ENCODE results near the gene BAZ2B. TPM values are rescaled to one million over a fixed set of nuclear protein-coding genes. Genes with fewer than 3 reads are reported as not detected.
A peak's percentile ranks its signal among the peaks of the same experiment; 100 is the strongest.

Gene BAZ2B
- total RNA-seq, 2 experiments from 2014 or later: 3.7 to 11.8 TPM

DNA sequence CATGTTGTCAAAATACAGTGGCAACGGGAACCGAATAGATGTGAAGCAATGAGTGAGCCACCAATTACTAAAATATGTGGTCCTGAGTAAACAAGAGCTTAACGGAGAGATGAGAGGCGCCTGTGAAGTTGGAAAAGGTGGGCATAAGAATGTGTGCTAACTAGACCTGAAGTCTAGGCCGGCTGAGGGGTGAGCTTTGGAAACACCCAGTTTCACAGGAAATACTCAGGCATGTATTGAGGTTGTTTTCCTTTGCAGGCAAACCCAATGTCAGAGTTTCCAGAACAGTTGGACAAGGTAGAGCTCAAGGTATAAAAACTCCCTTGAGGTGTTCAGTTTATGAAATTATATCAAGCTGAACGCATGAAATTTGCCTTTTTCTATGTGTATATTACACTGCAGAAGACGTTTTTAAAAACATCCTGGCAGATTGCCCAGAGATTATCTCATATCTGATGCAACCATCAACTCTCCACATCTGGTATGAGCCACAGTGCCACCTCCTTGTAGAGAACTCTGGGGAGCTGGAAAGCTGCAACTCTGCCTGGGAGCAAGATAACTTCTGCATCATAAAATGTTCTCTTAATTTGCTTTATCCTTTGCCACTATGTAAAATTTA lies 325.9 kb downstream of the BAZ2B start:
- POLR2A ChIA-PET: interaction anchor here (0.9 to 1.3 kb wide), 2 partner anchors 10 to 12 kb away, joined by 3 to 4 read pairs; no protein-coding TSS in a partner anchor
- Histone ChIP-seq H3K79me2 (ENCODE audit: insufficient read depth, low read depth, low read length) (no peaks in the 10 kb centered on the region), H3K4me3 (ENCODE audit: low read depth, low read length, poor library complexity, severe bottlenecking) (no peak overlapping the region), H3K9me2 (ENCODE audit: insufficient read depth, low read length) (no peaks in the 10 kb centered on the region), H3K4me2 (ENCODE audit: low read length) (peak overlapping the region; percentile 11; the same call in 1 of the 2 replicates), H4K20me1 (ENCODE audit: insufficient read depth, low read length) (no peaks in the 10 kb centered on the region), H3K36me3 (ENCODE audit: insufficient read depth, low read length) (no peaks in the 10 kb centered on the region), H3K4me1 (ENCODE audit: insufficient read depth, low read length, poor library complexity, severe bottlenecking) (peaks cover 7% of the 10 kb centered on the region), H2AFZ (ENCODE audit: low read length) (peak overlapping the region; percentile 76), H3K9me3 (ENCODE audit: low read length) (no peaks in the 10 kb centered on the region), H3K27ac (ENCODE audit: low read depth, low read length, poor library complexity, severe bottlenecking) (no peak overlapping the region)
- TF ChIP-seq, protein P1, sequence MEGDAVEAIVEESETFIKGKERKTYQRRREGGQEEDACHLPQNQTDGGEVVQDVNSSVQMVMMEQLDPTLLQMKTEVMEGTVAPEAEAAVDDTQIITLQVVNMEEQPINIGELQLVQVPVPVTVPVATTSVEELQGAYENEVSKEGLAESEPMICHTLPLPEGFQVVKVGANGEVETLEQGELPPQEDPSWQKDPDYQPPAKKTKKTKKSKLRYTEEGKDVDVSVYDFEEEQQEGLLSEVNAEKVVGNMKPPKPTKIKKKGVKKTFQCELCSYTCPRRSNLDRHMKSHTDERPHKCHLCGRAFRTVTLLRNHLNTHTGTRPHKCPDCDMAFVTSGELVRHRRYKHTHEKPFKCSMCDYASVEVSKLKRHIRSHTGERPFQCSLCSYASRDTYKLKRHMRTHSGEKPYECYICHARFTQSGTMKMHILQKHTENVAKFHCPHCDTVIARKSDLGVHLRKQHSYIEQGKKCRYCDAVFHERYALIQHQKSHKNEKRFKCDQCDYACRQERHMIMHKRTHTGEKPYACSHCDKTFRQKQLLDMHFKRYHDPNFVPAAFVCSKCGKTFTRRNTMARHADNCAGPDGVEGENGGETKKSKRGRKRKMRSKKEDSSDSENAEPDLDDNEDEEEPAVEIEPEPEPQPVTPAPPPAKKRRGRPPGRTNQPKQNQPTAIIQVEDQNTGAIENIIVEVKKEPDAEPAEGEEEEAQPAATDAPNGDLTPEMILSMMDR (conservative IDR thresholded peaks at IDR 0.05; ENCODE audit: low read length): no peak
- no peak for TF ChIP-seq EZH2phosphoT487 (IDR thresholded peaks at IDR 0.05; ENCODE audit: borderline replicate concordance, low read depth, low read length)
- no TSS peak for BruUV-seq (replicated peaks)
- CTCF ChIA-PET (ENCODE audit: unreplicated experiment): interaction anchor here (0.6 kb wide), 1 partner anchor 22 kb away, joined by 3 read pairs; no protein-coding TSS in a partner anchor
- DNase-seq (ENCODE audit: low spot score): peak; percentile 33
- intact Hi-C loops (cut with micrococcal nuclease; ENCODE audit: unreplicated experiment): no loop called here

DNA sequence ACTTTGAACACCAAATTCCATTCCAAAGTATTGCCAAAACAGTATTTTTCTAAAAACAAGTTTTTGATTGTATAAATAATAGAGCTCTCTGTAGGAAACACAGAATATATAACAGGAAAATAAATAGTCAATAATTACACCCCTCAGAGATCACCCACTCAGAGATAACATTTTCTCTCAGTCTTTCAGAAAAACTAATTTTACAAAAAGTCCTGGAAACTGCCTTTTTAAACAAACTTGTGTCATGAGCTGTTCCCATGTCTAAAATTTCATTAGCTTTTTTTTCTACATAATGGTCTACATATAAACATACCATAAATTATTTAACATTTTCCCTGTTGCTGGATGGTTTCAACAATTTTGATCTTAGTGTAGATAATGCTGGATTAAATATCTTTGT lies 328.6 kb downstream of the BAZ2B start:
- Histone ChIP-seq H3K9me3 (ENCODE audit: low read length) (no peaks in the 10 kb centered on the region), H3K79me2 (ENCODE audit: insufficient read depth, low read depth, low read length) (no peaks in the 10 kb centered on the region), H3K4me3 (ENCODE audit: low read depth, low read length, poor library complexity, severe bottlenecking) (peak overlapping the region; percentile 73), H4K20me1 (ENCODE audit: insufficient read depth, low read length) (no peaks in the 10 kb centered on the region), H3K4me2 (ENCODE audit: low read length) (peak overlapping the region; percentile 83), H2AFZ (ENCODE audit: low read length) (no peak overlapping the region; the same call in 1 of the 2 replicates), H3K36me3 (ENCODE audit: insufficient read depth, low read length) (no peaks in the 10 kb centered on the region), H3K4me1 (ENCODE audit: insufficient read depth, low read length, poor library complexity, severe bottlenecking) (peaks cover 7% of the 10 kb centered on the region), H3K27ac (ENCODE audit: low read depth, low read length, poor library complexity, severe bottlenecking) (no peak overlapping the region), H3K9me2 (ENCODE audit: insufficient read depth, low read length) (no peaks in the 10 kb centered on the region)
- DNase-seq (ENCODE audit: low spot score): no peak
- CTCF ChIA-PET (ENCODE audit: unreplicated experiment): no interaction called here
- BruUV-seq (replicated peaks): no TSS peak
- POLR2A ChIA-PET: interaction anchor here (0.5 to 1.7 kb wide), 9 partner anchors 9 to 228 kb away, joined by 3 to 7 read pairs (median 3); no protein-coding TSS in a partner anchor
- intact Hi-C loops (cut with micrococcal nuclease; ENCODE audit: unreplicated experiment): loop anchor here (2.0 to 5.0 kb wide), 2 partner anchors 425 to 1410 kb away; partner anchors contain the start of genes ACVR1 and MARCHF7
- TF ChIP-seq, protein P1 (conservative IDR thresholded peaks at IDR 0.05; ENCODE audit: low read length): no peak
- TF ChIP-seq EZH2phosphoT487 (IDR thresholded peaks at IDR 0.05; ENCODE audit: borderline replicate concordance, low read depth, low read length): no peak
